G401 (cell line): ENCODE measurements around the gene ANO6. TPM values are rescaled to one million over a fixed set of nuclear protein-coding genes. Genes with fewer than 3 reads are reported as not detected.
"Not testable (repeated sequence)": the region's sequence is repeated elsewhere in the genome, so short reads cannot be mapped to it uniquely, and the experiment has no call there.

Source experiments
- DNase-seq: peaks from one replicate; pipeline ENCODE4 v3.0.0-alpha.2; 2015; ENCODE audit warnings: low spot score
- in situ Hi-C: cut with HindIII; loops from 2 replicates; pipeline ENCODE4 v1.10.0; 2016; ENCODE audit warnings: low sequenced_read_pairs, mixed read lengths
- total RNA-seq: library from RNA; depleted of rRNA; stranded (reverse); fragments of >200 nt; shearing (Covaris generic); gene quantifications from 2 replicates; pipeline ENCODE4 v1.2.3, GENCODE V29; 2014

The ANO6 gene
- total RNA-seq, 1 experiment from 2014 or later, result 25.8 TPM

- DNase-seq, result no peak
- in situ Hi-C loops, result no loop called here
These were observed 146.4 kb downstream of the ANO6 start for GRCh38 chr12:45362291-45362690.

- DNase-seq, result no peak
- in situ Hi-C loops, result no loop called here
These were observed 148.0 kb downstream of the ANO6 start for GRCh38 chr12:45363903-45364302.

GRCh38 chr12:45368841-45369489 lies 153.1 kb downstream of the ANO6 start:
- in situ Hi-C loops, result no loop called here
- DNase-seq, result no peak

DNA sequence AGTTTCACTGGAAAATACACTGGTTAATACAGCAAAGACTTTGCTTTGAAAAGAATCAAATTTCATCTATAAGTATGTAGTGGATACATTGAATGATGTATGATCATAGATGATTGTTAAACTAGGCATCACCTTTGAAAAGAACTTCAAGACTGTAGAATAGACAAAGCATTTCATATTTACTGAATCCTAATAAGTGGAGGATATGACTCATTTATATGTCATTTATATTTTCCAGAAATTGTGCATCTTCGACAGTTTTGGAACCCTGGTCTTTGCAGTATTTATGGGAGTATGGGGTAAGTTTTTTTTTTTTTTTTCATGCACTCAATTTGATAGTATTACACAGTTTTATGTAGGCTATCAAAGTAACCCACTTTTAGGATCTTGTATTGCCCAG lies 161.9 kb downstream of the ANO6 start:
- no peak for DNase-seq
- in situ Hi-C loops, result no loop called here

DNA sequence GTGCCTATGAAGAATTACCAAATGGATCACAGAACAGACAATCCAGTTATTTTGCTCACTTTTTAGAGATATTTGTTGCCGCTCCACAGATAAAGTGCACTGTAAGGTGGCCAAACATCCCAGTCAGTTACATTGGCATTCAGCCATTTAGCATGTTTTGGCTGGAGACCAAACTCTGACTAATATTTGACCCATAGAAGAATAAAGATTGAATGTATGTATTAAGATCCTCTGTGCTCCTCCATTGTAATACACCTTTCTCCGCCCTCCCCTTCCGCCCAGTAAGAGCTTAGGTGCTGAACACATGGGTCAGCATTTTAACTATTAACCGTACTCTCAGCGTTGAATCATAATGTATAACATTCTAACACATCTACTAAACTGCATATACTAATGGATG lies 163.4 kb downstream of the ANO6 start:
- no peak for DNase-seq

DNA sequence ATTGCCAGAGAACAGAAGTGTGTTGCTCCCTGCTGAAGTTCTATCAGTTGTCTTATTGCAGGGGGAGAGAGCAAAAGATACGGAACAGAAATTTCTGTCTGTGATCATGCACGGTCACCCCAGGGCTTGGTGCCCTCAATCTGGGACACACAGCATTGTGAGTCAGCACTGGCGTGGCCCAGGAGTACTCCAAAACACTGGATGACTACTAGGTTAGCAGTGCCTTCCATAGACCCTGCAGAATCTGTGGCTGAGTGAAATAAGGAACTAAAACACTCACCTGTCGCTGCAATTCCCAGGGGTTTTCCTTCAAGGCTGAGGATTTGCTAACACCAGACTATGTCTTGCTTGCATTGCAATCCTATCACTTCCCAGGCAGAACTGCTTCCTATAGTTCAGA lies 165.5 kb downstream of the ANO6 start:
- DNase-seq, result no peak
- in situ Hi-C loops, result no loop called here

More for the DNA sequence above, 163.4 kb downstream of the ANO6 start:
- in situ Hi-C loops, result no loop called here

DNA sequence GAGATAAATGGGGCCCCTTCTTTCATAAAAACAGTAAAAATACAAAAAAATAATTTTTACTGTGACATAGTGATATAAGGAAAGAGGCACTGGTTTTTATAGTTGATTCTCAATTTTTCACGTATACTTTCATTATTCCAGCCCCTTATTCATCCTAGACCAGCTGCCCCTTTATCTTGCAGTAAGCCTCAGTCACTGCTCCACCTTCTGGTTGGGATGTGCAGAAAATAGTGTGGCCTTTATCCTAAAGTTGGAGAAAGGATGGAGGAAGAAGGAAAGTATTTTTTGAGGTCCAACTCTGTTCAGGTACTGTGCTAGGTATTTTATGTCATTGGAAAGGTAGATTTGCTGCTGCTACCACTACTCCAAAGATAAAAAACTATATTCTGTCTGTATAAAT lies 172.7 kb downstream of the ANO6 start:
- in situ Hi-C loops, result no loop called here
- peak; percentile 19 for DNase-seq

DNA sequence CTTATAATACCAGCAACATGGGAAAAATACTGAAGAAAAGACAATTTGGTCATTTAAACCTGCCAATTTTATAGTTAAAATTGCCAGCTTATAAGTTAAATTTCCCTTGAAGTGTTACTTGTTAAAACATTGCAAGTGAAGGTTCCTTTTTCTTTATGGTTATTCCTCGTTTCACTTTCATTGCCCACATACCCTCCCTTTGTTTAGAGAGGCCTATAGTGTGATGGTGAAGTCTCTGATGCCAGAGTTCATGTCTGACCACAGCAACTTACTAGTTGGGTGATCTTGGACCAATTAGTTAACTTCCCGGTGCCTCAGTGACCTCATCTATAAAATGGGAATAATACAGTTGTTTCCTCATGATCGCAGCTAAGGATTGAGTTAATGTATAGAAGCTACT lies 173.5 kb downstream of the ANO6 start:
- in situ Hi-C loops, result no loop called here
- DNase-seq, result no peak

DNA sequence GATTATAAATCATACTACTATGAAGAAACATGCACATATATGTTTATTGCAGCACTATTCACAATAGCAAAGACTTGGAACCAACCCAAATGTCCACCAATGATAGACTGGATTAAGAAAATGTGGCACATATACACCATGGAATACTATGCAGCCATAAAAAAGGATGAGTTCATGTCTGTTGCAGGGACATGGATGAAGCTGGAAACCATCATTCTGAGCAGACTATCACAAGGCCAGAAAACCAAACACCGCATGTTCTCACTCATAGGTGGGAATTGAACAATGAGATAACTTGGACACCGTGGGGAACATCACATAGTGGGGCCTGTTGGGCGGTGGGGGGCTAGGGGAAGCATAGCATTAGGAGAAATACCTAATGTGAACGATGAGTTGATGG lies 181.6 kb downstream of the ANO6 start:
- in situ Hi-C loops, DNase-seq: not testable (repeated sequence)

DNA sequence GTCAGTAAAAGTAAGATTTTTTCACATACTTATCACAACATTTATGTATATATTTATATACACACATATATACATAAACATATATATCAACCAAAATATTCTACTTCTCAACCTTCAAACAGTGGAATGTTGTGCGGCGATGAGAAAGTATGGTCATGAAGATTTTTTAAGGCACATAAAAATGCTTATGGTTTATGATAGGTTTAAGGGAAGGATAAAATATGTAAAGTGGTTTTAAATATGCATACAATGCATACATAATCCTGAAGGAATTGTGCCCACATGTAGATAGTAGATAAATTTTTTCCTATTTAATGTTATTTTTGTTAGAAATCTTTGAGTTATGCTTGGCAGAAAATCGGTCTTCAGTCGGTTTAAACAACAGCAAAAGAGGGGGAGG lies 182.7 kb downstream of the ANO6 start:
- no peak for DNase-seq
- in situ Hi-C loops, result no loop called here

GRCh38 chr12:45400991-45401390 lies 185.1 kb downstream of the ANO6 start:
- DNase-seq, result no peak
- in situ Hi-C loops, result no loop called here

GRCh38 chr12:45402288-45402687 lies 186.4 kb downstream of the ANO6 start:
- in situ Hi-C loops, result no loop called here

DNA sequence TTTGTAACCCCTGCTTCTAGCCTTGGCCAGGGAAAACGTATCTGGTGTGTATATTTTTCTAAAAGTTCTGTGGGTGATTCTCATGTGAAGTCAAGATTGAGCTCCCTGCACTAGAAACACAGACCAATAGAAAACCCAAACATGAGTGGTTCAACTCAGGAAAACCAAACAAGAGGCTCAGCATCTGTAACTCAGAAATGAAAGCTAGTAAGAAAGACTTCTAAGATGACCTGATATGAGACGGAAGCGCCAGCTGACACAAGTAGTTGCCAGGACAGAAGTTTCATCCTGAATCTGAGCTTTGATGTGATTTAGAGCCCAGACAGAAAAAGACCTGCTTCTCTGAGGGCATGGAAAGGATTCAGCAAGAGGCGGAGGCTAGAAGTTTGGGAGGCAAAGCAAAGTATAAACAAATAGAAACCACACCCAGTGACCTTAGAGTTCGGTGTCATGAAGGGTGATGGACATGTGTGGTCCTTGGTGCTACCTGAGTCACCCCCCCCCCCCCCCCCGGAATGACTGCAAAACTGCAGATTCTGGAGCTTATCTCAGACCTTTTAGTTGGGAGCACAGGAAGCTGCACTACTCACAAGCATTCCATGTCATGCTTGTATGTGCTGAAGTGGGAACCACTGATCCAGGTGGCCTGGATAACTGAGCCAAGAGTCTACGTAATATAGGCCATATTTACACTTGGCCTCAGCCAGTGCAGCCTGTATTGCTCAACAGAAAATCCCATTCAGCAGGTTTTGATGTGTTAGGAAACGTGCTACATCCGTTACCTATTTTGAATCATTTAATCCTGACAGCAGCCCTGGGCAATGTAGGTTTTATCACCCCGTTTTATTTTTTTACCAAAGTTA lies 191.3 kb downstream of the ANO6 start:
- no peak for DNase-seq

More at GRCh38 chr12:45402288-45402687, 186.4 kb downstream of the ANO6 start:
- DNase-seq, result no peak

GRCh38 chr12:45407981-45408728 lies 192.3 kb downstream of the ANO6 start:
- in situ Hi-C loops, result no loop called here

More for the DNA sequence above, 191.3 kb downstream of the ANO6 start:
- in situ Hi-C loops, result no loop called here

DNA sequence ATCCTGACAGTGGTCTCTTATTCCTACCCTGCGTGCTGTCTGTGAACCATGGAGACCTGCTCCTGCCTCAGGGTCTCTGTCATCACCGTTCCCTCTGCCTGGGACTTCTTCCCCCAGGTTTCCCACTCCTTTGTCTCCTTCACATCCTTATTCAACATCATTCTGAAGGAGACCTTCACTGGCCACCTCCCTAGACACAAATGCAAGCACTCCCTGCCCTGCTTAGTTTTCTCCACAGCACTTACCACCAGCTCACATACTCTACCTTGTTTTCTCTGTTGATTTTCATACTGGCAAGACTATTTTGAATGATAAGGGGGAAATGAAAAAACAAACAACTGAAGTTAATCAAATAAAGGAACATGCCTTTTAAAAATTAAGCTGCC lies 192.8 kb downstream of the ANO6 start:
- in situ Hi-C loops, result no loop called here
- no peak for DNase-seq

More at GRCh38 chr12:45407981-45408728, 192.3 kb downstream of the ANO6 start:
- DNase-seq, result no peak

DNA sequence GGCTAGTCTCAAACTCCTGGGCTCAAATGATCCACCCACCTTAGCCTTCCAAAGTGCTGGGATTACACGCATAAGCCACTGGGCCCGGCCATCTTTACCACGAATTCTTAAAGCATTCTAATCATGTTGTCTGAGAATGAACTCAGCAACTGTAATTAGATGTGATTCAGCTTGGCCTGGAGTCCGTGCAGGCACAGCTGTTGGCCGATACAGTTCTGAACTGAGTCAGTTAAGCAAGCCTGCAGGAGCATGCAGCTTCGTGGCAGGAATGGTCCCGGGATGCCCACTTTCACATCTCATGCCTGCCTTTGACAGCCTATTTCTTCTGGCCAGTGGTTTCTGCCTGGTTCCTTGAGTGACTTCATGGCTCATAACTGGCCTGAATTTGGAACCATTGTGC lies 194.1 kb downstream of the ANO6 start:
- in situ Hi-C loops, result no loop called here
- DNase-seq, result no peak

DNA sequence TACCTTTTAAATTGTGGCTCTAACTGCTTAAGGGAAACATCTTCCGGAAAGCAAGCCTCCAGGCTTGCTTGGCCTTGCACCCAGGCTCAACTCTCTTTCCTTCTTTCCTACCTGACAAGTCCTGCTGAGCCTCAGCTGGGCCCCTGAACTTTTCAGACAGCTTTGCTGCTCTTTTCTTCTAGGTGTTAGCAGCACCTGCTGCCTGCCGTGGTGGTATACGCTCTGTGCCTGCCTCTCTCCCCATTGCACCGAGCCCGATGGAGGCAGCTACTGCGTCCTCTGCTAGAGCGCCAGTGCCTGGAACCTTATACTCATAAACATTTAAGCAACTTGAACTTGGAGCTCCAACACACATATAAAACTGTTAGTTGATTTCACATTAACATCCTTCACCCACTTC lies 195.7 kb downstream of the ANO6 start:
- in situ Hi-C loops, result no loop called here
- DNase-seq, result no peak

DNA sequence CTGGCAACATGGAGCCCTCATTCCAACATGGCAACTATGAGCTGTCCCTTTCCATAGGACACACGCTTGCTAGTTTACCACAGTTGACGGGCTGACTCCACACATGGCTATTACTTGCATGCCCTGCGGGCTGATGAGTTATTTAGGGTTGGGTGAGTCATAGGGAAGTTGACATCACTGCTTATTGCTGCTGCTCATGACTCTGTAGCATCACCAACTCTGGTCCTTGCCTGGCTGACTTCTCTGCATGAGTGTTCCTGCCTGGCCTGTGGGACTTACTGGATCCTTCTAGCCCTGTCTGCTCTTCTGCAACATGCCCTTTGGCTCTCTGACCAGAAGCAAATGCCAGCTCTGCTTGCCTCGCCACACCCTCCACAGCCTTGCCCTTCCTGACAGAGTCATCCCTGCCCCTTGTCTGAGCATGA lies 199.5 kb downstream of the ANO6 start:
- in situ Hi-C loops, result no loop called here

DNA sequence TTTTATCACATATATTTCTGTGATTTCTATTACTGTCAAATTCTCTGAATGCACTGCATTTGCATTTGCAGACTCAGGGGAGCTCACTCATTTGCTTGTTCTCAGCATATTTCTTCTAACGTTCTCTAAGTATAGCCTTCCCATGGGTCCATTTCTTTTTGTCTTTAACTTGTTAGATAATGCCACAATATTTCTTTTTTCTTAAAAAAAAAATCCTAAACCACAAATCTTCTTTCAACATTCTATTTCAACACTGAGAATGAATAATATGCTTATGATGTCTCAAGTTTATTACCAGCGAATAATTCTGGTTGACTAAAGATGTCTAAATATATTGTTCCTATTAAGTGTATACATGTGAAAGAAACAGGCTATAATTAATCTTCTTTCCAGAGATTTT lies 200.2 kb downstream of the ANO6 start:
- in situ Hi-C loops, result no loop called here

More for the DNA sequence above, 199.5 kb downstream of the ANO6 start:
- no peak for DNase-seq

GRCh38 chr12:45418520-45418919 lies 202.6 kb downstream of the ANO6 start:
- peak; percentile 12 for DNase-seq
- in situ Hi-C loops, result no loop called here

More for the DNA sequence above, 200.2 kb downstream of the ANO6 start:
- DNase-seq, result no peak
